Caco-2 (cell line): ENCODE data around the gene SF3B5. TPM values are rescaled to one million over a fixed set of nuclear protein-coding genes. Genes with fewer than 3 reads are reported as not detected.
"Not testable (repeated sequence)": the region's sequence is repeated elsewhere in the genome, so short reads cannot be mapped to it uniquely, and the experiment has no call there.

Source experiments
- BruUV-seq: library from RNA; stranded (reverse); fragments of 400-500 nt; replicated peaks from 2 replicates; lab custom pipeline; 2021; lab: Mats Ljungman, UMichigan
- CTCF ChIA-PET: fragments of 300-600 bp; sonication (Branson Sonifier 250); formaldehyde crosslinking; loops from one replicate; lab custom pipeline; 2022; ENCODE audit warnings: antibody characterized with exemption; lab: Charles Lee
- POLR2A ChIA-PET: fragments of 300-600 bp; sonication (Branson Sonifier 250); formaldehyde crosslinking; loops from one replicate; lab custom pipeline; 2022; ENCODE audit warnings: antibody characterized with exemption; lab: Charles Lee
- DNase-seq, 2 experiments: peaks; one replicate each; pipeline versions ENCODE4 v3.0.0 to v3.0.0-alpha.2; 2020 to 2022
- H3K27me3 ChIP-seq: replicated peaks from 2 replicates; pipeline ENCODE4 v1.6.0; 2011; ENCODE audit warnings: low read length; ENCODE audit not compliant: control insufficient read depth, insufficient read depth
- H3K36me3 ChIP-seq: 2 replicates; pipeline ENCODE4 v1.5.1; 2011; ENCODE audit warnings: low read length; ENCODE audit not compliant: control insufficient read depth, insufficient read depth
- H3K4me1 ChIP-seq: fragments of 250-450 bp; sonication (Bioruptor Pico); 2 replicates; pipeline ENCODE4 v1.5.1; 2020; ENCODE audit warnings: mild to moderate bottlenecking
- H3K4me3 ChIP-seq: 2 replicates; pipeline ENCODE4 v1.5.1; 2011; ENCODE audit warnings: low read depth, mild to moderate bottlenecking, control low read depth, low read length
- H3K9me3 ChIP-seq: fragments of 250-450 bp; sonication (Bioruptor Pico); 2 replicates; pipeline ENCODE4 v1.5.1; 2020; ENCODE audit warnings: mild to moderate bottlenecking, moderate library complexity
- H3K27ac Mint-ChIP-seq: one replicate; pipeline ENCODE4 v1.8.0; 2022; ENCODE audit warnings: mixed read lengths; ENCODE audit not compliant: unreplicated experiment
- H3K27me3 Mint-ChIP-seq: one replicate; pipeline ENCODE4 v1.8.0; 2022; ENCODE audit warnings: mixed read lengths; ENCODE audit not compliant: insufficient read depth, unreplicated experiment
- H3K36me3 Mint-ChIP-seq: one replicate; pipeline ENCODE4 v1.8.0; 2022; ENCODE audit warnings: mild to moderate bottlenecking, mixed read lengths; ENCODE audit not compliant: insufficient read depth, unreplicated experiment
- H3K4me1 Mint-ChIP-seq: one replicate; pipeline ENCODE4 v1.8.0; 2022; ENCODE audit warnings: low read depth, mixed read lengths; ENCODE audit not compliant: unreplicated experiment
- H3K4me3 Mint-ChIP-seq: one replicate; pipeline ENCODE4 v1.8.0; 2022; ENCODE audit warnings: mild to moderate bottlenecking, moderate library complexity, mixed read lengths; ENCODE audit not compliant: unreplicated experiment
- H3K9me3 Mint-ChIP-seq: one replicate; pipeline ENCODE4 v1.8.0; 2022; ENCODE audit warnings: mixed read lengths; ENCODE audit not compliant: unreplicated experiment
- intact Hi-C: fragments of 100-400 bp; cut with micrococcal nuclease; formaldehyde crosslinking; loops from one replicate; pipeline ENCODE4 v1.10.0; 2022; ENCODE audit not compliant: unreplicated experiment
- total RNA-seq: library from RNA; stranded (reverse); gene quantifications from 2 replicates; pipeline ENCODE4 v1.2.3, GENCODE V29; 2022
- TF ChIP-seq, protein P1 (sequence below), 2 experiments: fragments of 200-600 bp in 1 of 2; IDR thresholded peaks; 1 replicate in 1 of 2; 2 replicates in 1 of 2; pipeline versions ENCODE4 v1.5.1 to v1.8.0; 2011 to 2022; ENCODE audit warnings: antibody characterized with exemption in 1 of 2, control low read depth in 1 of 2, inconsistent platforms in 1 of 2, low read depth in 1 of 2, low read length in 1 of 2, mild to moderate bottlenecking in 1 of 2, moderate library complexity in 1 of 2; ENCODE audit not compliant: insufficient read depth in 1 of 2, severe bottlenecking in 1 of 2, unreplicated experiment in 1 of 2

The SF3B5 gene
- total RNA-seq, 1 experiment from 2014 or later, result 84.6 TPM

GRCh38 chr6:144049386-144049785 is 46.0 kb downstream of the SF3B5 start:
- Mint-ChIP-seq H3K27ac (no peak overlapping the region), H3K4me3 (no peak overlapping the region), H3K9me3 (peaks cover 9% of the 10 kb centered on the region), H3K4me1 (no peaks in the 10 kb centered on the region), H3K27me3 (no peaks in the 10 kb centered on the region), H3K36me3 (no peaks in the 10 kb centered on the region)
- TF ChIP-seq, protein P1, sequence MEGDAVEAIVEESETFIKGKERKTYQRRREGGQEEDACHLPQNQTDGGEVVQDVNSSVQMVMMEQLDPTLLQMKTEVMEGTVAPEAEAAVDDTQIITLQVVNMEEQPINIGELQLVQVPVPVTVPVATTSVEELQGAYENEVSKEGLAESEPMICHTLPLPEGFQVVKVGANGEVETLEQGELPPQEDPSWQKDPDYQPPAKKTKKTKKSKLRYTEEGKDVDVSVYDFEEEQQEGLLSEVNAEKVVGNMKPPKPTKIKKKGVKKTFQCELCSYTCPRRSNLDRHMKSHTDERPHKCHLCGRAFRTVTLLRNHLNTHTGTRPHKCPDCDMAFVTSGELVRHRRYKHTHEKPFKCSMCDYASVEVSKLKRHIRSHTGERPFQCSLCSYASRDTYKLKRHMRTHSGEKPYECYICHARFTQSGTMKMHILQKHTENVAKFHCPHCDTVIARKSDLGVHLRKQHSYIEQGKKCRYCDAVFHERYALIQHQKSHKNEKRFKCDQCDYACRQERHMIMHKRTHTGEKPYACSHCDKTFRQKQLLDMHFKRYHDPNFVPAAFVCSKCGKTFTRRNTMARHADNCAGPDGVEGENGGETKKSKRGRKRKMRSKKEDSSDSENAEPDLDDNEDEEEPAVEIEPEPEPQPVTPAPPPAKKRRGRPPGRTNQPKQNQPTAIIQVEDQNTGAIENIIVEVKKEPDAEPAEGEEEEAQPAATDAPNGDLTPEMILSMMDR (IDR thresholded peaks at IDR 0.05; ENCODE audit: insufficient read depth in 1 of 2, low read depth in 1 of 2, low read length in 1 of 2, severe bottlenecking in 1 of 2, unreplicated experiment in 1 of 2), result no peak
- no peak for DNase-seq
- ChIA-PET CTCF (no interaction called here), POLR2A (no interaction called here)
- no peak overlapping the region for H3K4me3 ChIP-seq
- no peaks in the 10 kb centered on the region for H3K36me3 ChIP-seq
- H3K9me3 ChIP-seq, result peaks cover 7% of the 10 kb centered on the region; the same call in 1 of the 2 replicates
- no peaks in the 10 kb centered on the region for H3K4me1 ChIP-seq
- no TSS peak for BruUV-seq
- intact Hi-C loops, result no loop called here
- H3K27me3 ChIP-seq, result no peaks in the 10 kb centered on the region

GRCh38 chr6:144047688-144048087 is 47.7 kb downstream of the SF3B5 start:
- Histone ChIP-seq H3K4me1 (no peaks in the 10 kb centered on the region), H3K9me3 (peaks cover 7% of the 10 kb centered on the region; the same call in 1 of the 2 replicates), H3K36me3 (no peaks in the 10 kb centered on the region), H3K27me3 (no peaks in the 10 kb centered on the region), H3K4me3 (no peak overlapping the region)
- ChIA-PET CTCF (interaction anchor here (0.6 kb wide), 1 partner anchor 139 kb away, joined by 3 read pairs; no protein-coding TSS in a partner anchor), POLR2A (no interaction called here)
- BruUV-seq, result no TSS peak
- H3K4me1 Mint-ChIP-seq, result no peaks in the 10 kb centered on the region
- TF ChIP-seq, protein P1 (IDR thresholded peaks at IDR 0.05; ENCODE audit: insufficient read depth in 1 of 2, low read depth in 1 of 2, low read length in 1 of 2, severe bottlenecking in 1 of 2, unreplicated experiment in 1 of 2), result no peak
- peaks cover 3% of the 10 kb centered on the region for H3K27me3 Mint-ChIP-seq
- peaks cover 9% of the 10 kb centered on the region for H3K9me3 Mint-ChIP-seq
- no peak overlapping the region for H3K4me3 Mint-ChIP-seq
- H3K36me3 Mint-ChIP-seq, result no peaks in the 10 kb centered on the region
- intact Hi-C loops, result no loop called here
- no peak for DNase-seq
- no peak overlapping the region for H3K27ac Mint-ChIP-seq

- H3K27ac Mint-ChIP-seq, DNase-seq, H3K27me3 Mint-ChIP-seq, BruUV-seq, H3K4me1 ChIP-seq, H3K27me3 ChIP-seq, H3K9me3 ChIP-seq, H3K4me1 Mint-ChIP-seq, H3K4me3 ChIP-seq, H3K36me3 ChIP-seq, POLR2A ChIA-PET, H3K9me3 Mint-ChIP-seq, intact Hi-C loops, H3K4me3 Mint-ChIP-seq, H3K36me3 Mint-ChIP-seq: not testable (repeated sequence)
- CTCF ChIA-PET, result interaction anchor here (0.7 kb wide), 1 partner anchor 52 kb away, joined by 3 read pairs; no protein-coding TSS in a partner anchor
Observed at GRCh38 chr6:144046672-144047071, 48.7 kb downstream of the SF3B5 start.

DNA sequence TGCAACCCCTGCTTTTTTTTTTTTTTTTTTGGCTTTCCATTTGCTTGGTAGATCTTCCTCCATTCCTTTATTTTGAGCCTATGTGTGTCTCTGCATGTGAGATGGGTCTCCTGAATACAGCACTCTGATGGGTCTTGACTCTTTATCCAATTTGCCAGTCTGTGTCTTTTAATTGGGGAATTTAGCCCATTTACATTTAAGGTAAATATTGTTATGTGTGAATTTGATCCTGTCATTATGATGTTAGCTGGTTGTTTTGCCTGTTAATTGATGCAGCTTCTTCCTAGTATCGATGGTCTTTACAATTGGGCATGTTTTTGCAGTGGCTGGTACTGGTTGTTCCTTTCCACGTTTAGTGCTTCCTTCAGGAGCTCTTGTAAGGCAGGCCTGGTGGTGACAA is 50.4 kb downstream of the SF3B5 start:
- H3K4me1 Mint-ChIP-seq, H3K27me3 ChIP-seq, POLR2A ChIA-PET, DNase-seq, CTCF ChIA-PET, H3K4me1 ChIP-seq, H3K4me3 Mint-ChIP-seq, H3K9me3 ChIP-seq, H3K27ac Mint-ChIP-seq, H3K4me3 ChIP-seq, H3K36me3 ChIP-seq, H3K36me3 Mint-ChIP-seq, H3K27me3 Mint-ChIP-seq, intact Hi-C loops, BruUV-seq, H3K9me3 Mint-ChIP-seq: not testable (repeated sequence)

Other genes with a start within 250 kb of the SF3B5 start
- not detected in 2 replicates for gene ZC2HC1B, start 231.1 kb downstream of the SF3B5 start, total RNA-seq
- gene PLAGL1, start 87.3 kb downstream of the SF3B5 start, total RNA-seq, result 0.65 and 0.70 TPM in 2 replicates
- gene STX11, start 54.9 kb upstream of the SF3B5 start, total RNA-seq, result 1.3 TPM in 2 replicates
- gene UTRN, start 189.8 kb upstream of the SF3B5 start, total RNA-seq, result 216 and 233 TPM in 2 replicates